GM19452 (cell line): ENCODE data around the gene SLC2A4RG.

ENCODE experiments used
- ATAC-seq: cut with Tn5 transposase; IDR thresholded peaks from one replicate; pipeline ENCODE4 v1.9.1; 2021; ENCODE audit not compliant: unreplicated experiment

The SLC2A4RG gene

GRCh38 chr20:63751471-63752271 is 12.1 kb downstream of the SLC2A4RG start:
- no peak for ATAC-seq

GRCh38 chr20:63752411-63753101 is 13.0 kb downstream of the SLC2A4RG start:
- no peak for ATAC-seq

DNA sequence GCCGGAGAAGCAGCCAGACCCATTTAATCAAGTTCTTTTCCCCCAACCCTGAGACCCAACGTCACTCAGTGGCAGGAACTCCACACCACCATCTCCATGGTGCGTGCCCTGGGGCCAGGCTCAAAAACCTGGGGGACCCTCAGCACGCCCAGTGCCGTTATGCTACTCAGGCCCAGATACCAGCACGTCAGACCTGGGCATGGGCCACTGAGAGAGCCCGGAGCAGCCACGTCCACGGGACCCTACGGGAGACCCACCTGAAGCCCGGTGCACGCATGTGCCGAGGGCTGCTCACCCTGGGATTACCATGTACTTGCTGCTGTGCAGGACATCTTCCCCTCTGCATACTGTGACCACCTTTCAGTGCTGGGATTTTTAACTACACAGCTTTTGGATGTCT is 13.8 kb downstream of the SLC2A4RG start:
- no peak for ATAC-seq

- no peak for ATAC-seq
Observed at GRCh38 chr20:63754008-63754407, 14.4 kb downstream of the SLC2A4RG start.

GRCh38 chr20:63755933-63756647 is 16.5 kb downstream of the SLC2A4RG start:
- ATAC-seq, result no peak

DNA sequence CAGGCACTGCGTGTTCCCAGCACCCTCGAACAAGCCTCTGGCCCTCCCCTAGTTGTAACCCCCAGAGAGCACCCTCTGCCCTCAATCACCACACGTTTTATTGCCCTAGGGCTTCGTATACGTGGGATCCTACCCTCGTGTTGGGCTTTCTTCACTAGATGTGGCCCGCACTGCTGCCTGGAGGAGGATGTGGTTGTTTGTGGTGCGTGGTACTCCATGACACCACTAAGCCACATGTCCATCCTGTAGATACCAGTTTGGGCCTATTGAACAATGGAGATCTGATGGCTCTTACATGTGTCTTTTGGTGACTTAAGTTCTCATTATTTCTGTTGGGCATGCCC is 17.0 kb downstream of the SLC2A4RG start:
- ATAC-seq, result no peak

DNA sequence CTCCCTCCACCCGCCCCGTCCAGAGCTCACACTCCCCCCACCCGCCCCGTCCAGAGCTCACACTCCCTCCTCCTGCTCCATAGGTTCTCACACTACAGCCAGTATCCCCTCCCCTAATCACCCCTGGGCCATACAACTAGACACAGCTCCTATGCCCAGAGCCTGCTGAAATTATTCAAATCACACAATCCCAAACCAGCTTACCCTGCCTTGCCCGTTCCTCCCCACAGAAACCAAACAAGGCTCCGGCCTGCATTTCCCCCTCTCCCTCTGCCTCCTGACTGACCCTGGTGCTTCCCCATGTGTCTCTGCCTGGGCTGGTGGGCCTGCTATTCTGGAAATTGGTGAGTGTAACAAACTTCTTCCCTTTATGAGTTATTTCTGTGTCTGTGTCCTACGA is 18.6 kb downstream of the SLC2A4RG start:
- no peak for ATAC-seq

DNA sequence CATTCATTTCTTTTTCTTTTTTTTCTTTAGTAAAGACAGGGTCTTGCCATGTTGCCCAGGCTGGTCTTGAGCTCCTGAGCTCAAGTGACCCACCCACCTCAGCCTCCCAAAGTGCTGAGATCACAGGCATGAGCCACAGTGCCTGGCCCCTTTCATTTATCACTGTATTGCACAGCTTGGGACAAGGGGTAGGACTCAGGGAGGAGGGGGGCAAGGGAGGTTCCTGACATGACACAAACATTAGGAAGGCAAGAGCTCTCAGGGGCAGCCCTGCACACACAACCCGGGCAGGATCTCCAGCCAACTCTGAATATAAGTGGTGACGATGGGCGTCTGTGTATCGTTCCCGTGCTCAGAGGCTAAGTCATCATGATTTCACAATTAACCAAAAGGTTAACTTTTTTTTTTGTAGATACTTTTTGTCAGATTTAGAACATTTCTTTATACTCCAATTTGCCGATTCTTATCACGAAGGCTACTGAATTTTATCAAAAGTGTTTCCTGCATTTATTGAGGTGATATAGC is 19.9 kb downstream of the SLC2A4RG start:
- no peak for ATAC-seq

DNA sequence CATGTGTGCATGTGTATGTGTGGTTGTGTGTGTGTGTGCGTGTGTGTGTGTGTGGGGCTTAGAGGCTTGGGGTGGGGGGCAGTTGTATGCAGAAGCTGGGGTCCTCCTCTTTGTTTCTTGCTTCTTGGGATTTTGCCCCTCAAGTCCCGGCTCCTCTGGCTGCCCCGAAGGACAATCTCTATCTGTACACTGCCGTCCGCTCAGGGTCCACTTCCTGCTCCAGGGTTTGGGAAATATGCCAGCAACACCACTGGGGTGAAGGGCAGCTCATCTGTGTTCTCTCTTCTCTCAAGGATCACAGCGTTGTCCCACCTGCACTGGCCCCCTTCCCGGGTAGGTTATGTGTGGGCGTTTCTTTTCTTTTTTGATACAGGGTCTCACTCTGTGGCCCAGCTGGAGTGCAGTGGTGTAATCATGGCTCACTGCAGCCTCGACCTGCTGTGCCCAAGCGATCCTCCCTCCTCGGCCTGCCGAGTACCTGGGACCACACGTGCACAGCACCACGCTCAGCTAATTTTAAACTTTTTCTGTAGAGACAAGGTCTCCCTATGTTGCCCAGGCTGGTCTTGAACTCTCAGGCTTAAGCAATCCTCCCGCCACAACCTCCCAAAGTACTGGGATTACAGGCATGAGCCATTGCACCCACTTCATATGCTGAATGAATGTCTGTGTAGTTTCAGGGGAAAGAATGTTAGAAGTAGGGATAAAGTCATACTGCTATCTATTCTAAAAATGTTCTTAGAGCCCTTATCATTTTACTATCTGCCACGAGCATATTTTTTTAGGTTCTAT is 25.7 kb downstream of the SLC2A4RG start:
- no peak for ATAC-seq

DNA sequence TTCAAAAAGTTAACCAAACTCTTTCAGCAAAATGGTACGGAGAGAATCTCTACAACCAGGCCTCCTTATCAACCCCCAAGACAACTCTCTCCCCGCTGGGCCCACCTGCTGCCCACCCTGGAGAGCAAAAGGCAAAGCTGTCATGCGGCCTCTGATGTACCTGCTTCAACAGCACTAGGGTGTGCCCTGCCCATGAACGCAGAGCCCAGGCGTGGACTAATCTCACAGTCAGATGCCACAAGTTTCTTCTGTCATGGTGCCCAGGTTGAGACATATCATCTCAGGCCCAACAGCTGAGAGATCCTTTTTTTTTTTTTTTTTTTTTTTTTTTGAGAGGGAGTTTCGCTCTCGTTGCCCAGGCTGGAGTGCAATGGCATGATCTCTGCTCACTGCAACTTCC is 26.3 kb downstream of the SLC2A4RG start:
- no peak for ATAC-seq

DNA sequence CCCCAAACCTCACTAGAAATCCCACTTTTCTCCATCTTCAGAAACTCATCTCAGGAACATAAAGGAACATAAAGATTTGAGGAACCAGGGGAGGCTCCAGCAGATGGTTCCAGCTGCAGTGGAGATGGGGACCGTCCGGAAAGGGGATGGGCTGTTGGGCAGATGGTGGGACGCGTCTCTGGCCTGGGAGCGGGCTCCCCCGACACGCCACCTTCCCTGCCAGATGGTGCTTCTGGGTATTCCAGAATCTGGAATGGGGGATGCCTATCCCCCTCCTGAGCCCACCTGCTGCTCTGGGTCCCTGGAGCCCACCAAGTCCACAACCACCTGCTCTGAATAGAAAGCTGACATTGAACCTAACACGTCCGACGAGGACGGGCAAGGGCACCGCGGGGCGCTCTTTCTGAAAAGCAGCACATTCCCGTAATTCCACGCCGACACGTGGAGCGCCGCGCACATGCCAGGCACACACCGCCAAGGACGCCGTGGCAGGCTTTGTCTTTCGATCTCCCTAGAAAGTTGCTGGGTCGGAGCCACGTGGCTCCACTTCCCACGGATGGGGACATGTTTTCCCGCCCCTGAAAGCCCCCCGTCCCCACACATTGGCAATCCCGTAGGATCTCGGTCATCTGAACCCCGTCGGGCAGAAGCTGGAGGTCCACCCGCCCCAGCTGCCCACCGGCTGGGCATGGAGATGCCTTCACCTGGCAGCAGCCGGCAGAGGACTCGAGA is 27.3 kb downstream of the SLC2A4RG start:
- no peak for ATAC-seq

DNA sequence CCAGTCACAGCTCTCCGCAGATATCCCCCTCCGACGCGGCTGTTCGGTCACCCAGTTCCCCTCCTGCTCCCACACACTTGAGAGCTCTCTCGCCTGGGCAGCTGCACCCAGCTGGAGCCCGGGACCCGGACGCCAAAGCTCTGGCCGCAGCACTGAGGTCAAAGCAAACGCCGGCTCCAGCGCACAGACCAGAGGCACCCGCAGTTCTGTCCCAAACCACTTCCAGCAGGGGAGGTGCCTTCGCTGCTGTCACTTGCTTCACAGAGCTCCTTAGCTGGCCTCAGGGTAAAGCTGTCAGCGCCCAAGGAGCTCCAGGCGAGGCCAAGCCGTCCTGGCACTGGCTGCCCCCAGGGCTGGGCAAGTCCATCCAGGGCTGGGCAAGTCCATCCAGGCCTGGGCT is 27.9 kb downstream of the SLC2A4RG start:
- ATAC-seq, result no peak

- no peak for ATAC-seq
Observed at GRCh38 chr20:63767886-63768285, 28.3 kb downstream of the SLC2A4RG start.

DNA sequence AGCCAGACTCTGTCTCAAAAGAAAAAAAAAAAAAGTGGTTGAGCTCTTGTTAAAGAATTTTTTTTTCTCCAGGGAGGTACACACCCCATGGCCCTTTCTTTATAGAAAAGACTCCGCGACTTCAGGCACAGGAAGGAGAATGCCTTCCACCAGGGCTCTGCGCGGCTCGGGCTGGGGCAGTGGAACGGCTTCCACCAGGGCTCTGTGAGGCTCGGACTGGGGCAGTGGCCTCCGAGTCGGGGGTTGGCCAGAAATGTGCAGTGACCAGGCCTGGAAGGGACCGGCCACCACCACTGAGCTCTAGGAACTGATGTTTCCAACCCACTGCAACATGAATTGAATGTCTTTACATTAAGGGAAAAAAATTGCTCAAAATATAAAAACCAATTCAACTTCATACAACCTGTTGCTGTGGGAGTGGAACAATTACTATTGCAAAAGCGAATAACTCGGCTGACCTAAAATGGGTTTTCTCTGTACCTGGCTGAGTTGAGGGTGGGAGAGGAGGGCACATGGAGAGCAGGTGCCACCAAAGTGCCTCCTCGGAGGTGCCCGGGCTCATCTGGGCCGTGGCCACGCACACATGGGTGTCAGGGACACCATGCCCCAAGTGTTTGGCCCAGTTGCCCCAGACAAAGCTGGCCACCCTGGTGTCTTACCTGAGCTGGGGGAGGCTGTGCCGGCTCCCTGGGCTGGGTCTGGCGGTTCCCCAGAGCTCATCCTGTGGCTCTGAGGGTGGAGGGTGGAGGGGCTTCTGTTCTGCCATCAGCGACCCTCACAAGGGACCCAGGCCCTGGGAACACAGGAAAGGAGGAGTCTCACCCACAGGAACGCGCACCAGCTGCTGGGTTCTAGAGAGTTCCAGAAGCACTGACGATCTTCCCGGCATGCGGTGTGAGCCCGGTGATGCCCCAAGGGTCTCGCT is 29.3 kb downstream of the SLC2A4RG start:
- ATAC-seq, result no peak

GRCh38 chr20:63769891-63770474 is 30.4 kb downstream of the SLC2A4RG start:
- ATAC-seq, result no peak

DNA sequence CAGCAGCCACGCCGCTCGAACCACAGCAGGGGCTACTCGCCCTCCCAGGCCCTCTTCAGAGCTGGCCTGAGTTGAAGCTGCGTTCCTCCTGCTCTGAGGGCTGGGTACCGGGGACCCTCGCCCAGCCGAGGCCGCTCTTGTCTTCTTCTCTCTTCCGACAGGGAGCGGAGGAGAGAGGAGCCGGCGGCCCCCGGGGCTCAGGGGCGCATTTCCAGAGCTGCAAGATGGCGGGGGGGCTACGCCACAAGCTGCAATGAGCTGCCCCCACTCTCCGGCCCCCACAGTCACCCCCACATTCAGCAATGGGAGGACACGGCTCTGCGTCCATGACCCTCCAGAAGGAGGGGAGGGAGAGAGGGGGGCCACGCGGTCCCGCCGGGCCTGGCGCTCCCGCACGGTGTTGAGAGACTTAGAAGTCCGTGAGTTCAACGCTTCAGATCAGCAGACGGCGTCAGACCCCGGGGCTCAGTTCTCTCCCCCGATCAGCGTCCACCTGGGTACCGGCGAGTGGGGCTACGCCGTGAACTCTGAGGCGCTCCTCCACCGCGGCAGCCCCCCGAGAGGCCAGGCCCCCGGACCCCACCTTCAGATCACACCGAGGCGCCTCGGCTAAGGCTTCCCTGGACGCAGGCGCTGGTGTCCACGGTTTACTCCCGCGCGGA is 31.6 kb downstream of the SLC2A4RG start:
- ATAC-seq, result no peak

GRCh38 chr20:63772781-63773518 is 33.4 kb downstream of the SLC2A4RG start:
- no peak for ATAC-seq
